CD14-positive monocyte (primary cell): ENCODE measurements around the gene CACNA1D. TPM values are rescaled to one million over a fixed set of nuclear protein-coding genes. Genes with fewer than 3 reads are reported as not detected.

Experiments
- DNase-seq, 3 donors: peaks; one replicate each; pipeline ENCODE4 v3.0.0-alpha.2; 2011 to 2022
- H2AFZ ChIP-seq: 2 replicates; pipeline ENCODE4 v1.6.0; 2012; ENCODE audit warnings: mild to moderate bottlenecking, low read depth, low read length, inconsistent platforms; ENCODE audit not compliant: insufficient read depth, poor library complexity, severe bottlenecking
- H3K27ac ChIP-seq, 2 donors: 1 replicate in 1 of 2; 2 replicates in 1 of 2; pipeline ENCODE4 v1.5.1; 2012 to 2013; ENCODE audit warnings: low read length in 2 of 2, control low read depth in 1 of 2, inconsistent platforms in 1 of 2, low read depth in 1 of 2, mild to moderate bottlenecking in 1 of 2
- H3K27me3 ChIP-seq, 2 donors: one replicate each; pipeline versions ENCODE4 v1.6.0 to v1.6.1; 2011 to 2013; ENCODE audit warnings: low read length in 2 of 2; ENCODE audit not compliant: control insufficient read depth in 2 of 2, insufficient read depth in 2 of 2
- H3K36me3 ChIP-seq, 2 donors: replicated peaks in 1 of 2; 1 replicate in 1 of 2; 2 replicates in 1 of 2; pipeline versions ENCODE4 v1.5.1 to v1.6.1; 2012 to 2013; ENCODE audit warnings: low read length in 2 of 2, control low read depth in 1 of 2, inconsistent platforms in 1 of 2, mild to moderate bottlenecking in 1 of 2; ENCODE audit not compliant: insufficient read depth in 2 of 2, control insufficient read depth in 1 of 2
- H3K4me1 ChIP-seq, 2 donors: 1 replicate in 1 of 2; 2 replicates in 1 of 2; pipeline versions ENCODE4 v1.5.1 to v1.6.1; 2012 to 2013; ENCODE audit warnings: low read length in 2 of 2, control low read depth in 1 of 2, inconsistent platforms in 1 of 2, mild to moderate bottlenecking in 1 of 2, moderate library complexity in 1 of 2; ENCODE audit not compliant: insufficient read depth in 2 of 2, control insufficient read depth in 1 of 2
- H3K4me2 ChIP-seq: replicated peaks from 2 replicates; pipeline ENCODE3; 2012; ENCODE audit warnings: low read length, moderate library complexity, mild to moderate bottlenecking; ENCODE audit not compliant: poor library complexity, severe bottlenecking; ENCODE audit errors: extremely low read depth
- H3K4me3 ChIP-seq, 3 experiments: fragments of 200-600 bp in 1 of 3; sonication (generic) in 1 of 3; replicated peaks in 1 of 3; 1 replicate in 2 of 3; 2 replicates in 1 of 3; pipeline ENCODE4 v1.5.1; 2011 to 2013; ENCODE audit warnings: low read length in 3 of 3, mild to moderate bottlenecking in 3 of 3, control low read depth in 2 of 3, low read depth in 2 of 3, inconsistent platforms in 1 of 3, moderate library complexity in 1 of 3
- H3K79me2 ChIP-seq: 2 replicates; pipeline ENCODE4 v1.6.0; 2012; ENCODE audit warnings: mild to moderate bottlenecking, control low read depth, inconsistent platforms, low read length, moderate library complexity; ENCODE audit not compliant: insufficient read depth
- H3K9ac ChIP-seq: 2 replicates; pipeline ENCODE4 v1.6.0; 2017; ENCODE audit warnings: low read length, mild to moderate bottlenecking; ENCODE audit not compliant: insufficient read depth, poor library complexity, severe bottlenecking
- H3K9me3 ChIP-seq, 2 donors: replicated peaks in 1 of 2; 1 replicate in 1 of 2; 2 replicates in 1 of 2; pipeline versions ENCODE4 v1.5.1 to v1.6.1; 2012 to 2013; ENCODE audit warnings: low read length in 2 of 2, control low read depth in 1 of 2; ENCODE audit not compliant: control insufficient read depth in 1 of 2, insufficient read depth in 1 of 2
- H4K20me1 ChIP-seq: 2 replicates; pipeline ENCODE4 v1.6.0; 2012; ENCODE audit warnings: mild to moderate bottlenecking, low read length, control low read depth, moderate library complexity; ENCODE audit not compliant: insufficient read depth
- H3K27ac Mint-ChIP-seq, 7 donors: one replicate each; pipeline ENCODE4 v1.8.0; 2020; ENCODE audit warnings: mild to moderate bottlenecking in 7 of 7, mixed read lengths in 7 of 7, moderate library complexity in 6 of 7, inconsistent platforms in 2 of 7
- H3K27me3 Mint-ChIP-seq, 3 donors: one replicate each; pipeline ENCODE4 v1.8.0; 2021 to 2022; ENCODE audit warnings: low read depth in 3 of 3, mild to moderate bottlenecking in 3 of 3, mixed read lengths in 3 of 3, moderate library complexity in 3 of 3, inconsistent platforms in 1 of 3
- H3K36me3 Mint-ChIP-seq, 2 donors: one replicate each; pipeline ENCODE4 v1.8.0; 2020; ENCODE audit warnings: mixed read lengths in 2 of 2, inconsistent platforms in 1 of 2, mild to moderate bottlenecking in 1 of 2
- H3K4me1 Mint-ChIP-seq: one replicate; pipeline ENCODE4 v1.8.0; 2020; ENCODE audit warnings: mild to moderate bottlenecking, mixed read lengths
- H3K4me3 Mint-ChIP-seq, 2 donors: one replicate each; pipeline ENCODE4 v1.8.0; 2020; ENCODE audit warnings: mild to moderate bottlenecking in 2 of 2, mixed read lengths in 2 of 2, moderate library complexity in 1 of 2
- H3K9me3 Mint-ChIP-seq, 7 donors: one replicate each; pipeline ENCODE4 v1.8.0; 2020 to 2022; ENCODE audit warnings: mixed read lengths in 7 of 7, mild to moderate bottlenecking in 6 of 7, moderate library complexity in 6 of 7, inconsistent platforms in 2 of 7
- WGBS: methylation state at CpG from one replicate; pipeline ENCODE4 v1.1.5; 2013; ENCODE audit warnings: missing lambda C conversion rate; ENCODE audit not compliant: insufficient coverage; 5-methylcytosine and 5-hydroxymethylcytosine counted together
- intact Hi-C, 2 donors: fragments of 100-400 bp; cut with micrococcal nuclease; formaldehyde crosslinking; loops; one replicate each; pipeline versions ENCODE4 v1.15.0 to v1.15.1; 2023
- polyA plus RNA-seq, 3 donors: library from polyadenylated mRNA; depleted of rRNA in 1 of 3; unstranded in 2 of 3; stranded (reverse) in 1 of 3; fragments of 300-500 nt in 2 of 3; fragments of >200 nt in 1 of 3; fragmentation: Illumina TruSeq in 2 of 3; gene quantifications; 1 replicate in 2 of 3; 2 replicates in 1 of 3; pipeline ENCODE4 v1.2.3, GENCODE V29; 2012 to 2021
- TF ChIP-seq, protein P1 (sequence below): fragments of 200-600 bp; IDR thresholded peaks from one replicate; pipeline ENCODE4 v1.8.0; 2022; ENCODE audit warnings: antibody characterized with exemption, mild to moderate bottlenecking

CACNA1D gene
- polyA plus RNA-seq, 3 donors, result 0.29 to 1.2 (median 0.98) TPM

DNA sequence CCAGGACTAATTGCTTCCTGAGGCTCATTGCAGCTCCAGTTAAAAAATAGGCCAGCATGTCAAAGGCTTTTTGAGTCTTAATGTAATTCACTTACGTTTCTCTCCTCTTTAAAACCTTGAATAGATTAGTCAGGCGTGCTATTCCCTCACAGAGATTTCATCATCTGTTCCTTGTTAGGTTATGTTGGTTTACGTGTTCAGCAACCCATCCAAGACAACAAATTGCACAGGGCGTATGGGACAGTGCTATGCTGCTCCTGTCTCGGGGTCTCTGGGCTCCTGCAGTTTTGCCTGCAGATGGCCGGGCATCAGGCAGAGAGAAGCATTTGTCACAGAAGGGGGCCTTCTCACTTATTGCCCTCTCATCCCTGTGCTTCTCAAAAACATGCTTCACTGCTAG, 234.7 kb downstream of the CACNA1D start:
- Histone ChIP-seq H3K27me3 (peaks cover 3 to 7% of the 10 kb centered on the region in 2 donors), H3K36me3 (no peaks in the 10 kb centered on the region), H4K20me1 (no peaks in the 10 kb centered on the region), H3K4me3 (no peak overlapping the region), H2AFZ (no peak overlapping the region), H3K79me2 (no peaks in the 10 kb centered on the region), H3K4me2 (no peak overlapping the region), H3K9ac (no peak overlapping the region), H3K27ac (no peak overlapping the region), H3K4me1 (no peaks in the 10 kb centered on the region), H3K9me3 (no peaks in the 10 kb centered on the region)
- TF ChIP-seq, protein P1, sequence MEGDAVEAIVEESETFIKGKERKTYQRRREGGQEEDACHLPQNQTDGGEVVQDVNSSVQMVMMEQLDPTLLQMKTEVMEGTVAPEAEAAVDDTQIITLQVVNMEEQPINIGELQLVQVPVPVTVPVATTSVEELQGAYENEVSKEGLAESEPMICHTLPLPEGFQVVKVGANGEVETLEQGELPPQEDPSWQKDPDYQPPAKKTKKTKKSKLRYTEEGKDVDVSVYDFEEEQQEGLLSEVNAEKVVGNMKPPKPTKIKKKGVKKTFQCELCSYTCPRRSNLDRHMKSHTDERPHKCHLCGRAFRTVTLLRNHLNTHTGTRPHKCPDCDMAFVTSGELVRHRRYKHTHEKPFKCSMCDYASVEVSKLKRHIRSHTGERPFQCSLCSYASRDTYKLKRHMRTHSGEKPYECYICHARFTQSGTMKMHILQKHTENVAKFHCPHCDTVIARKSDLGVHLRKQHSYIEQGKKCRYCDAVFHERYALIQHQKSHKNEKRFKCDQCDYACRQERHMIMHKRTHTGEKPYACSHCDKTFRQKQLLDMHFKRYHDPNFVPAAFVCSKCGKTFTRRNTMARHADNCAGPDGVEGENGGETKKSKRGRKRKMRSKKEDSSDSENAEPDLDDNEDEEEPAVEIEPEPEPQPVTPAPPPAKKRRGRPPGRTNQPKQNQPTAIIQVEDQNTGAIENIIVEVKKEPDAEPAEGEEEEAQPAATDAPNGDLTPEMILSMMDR, result no peak
- WGBS, result 100% methylated on average over 2 of the region's 6 CpGs
- Mint-ChIP-seq H3K36me3 (no peaks in the 10 kb centered on the region), H3K27me3 (peaks cover 9 to 26% (median 9%) of the 10 kb centered on the region in 3 donors), H3K4me3 (no peak overlapping the region), H3K4me1 (no peaks in the 10 kb centered on the region), H3K27ac (no peak overlapping the region), H3K9me3 (no peaks in the 10 kb centered on the region)
- intact Hi-C loops, result no loop called here
- no peak for DNase-seq

DNA sequence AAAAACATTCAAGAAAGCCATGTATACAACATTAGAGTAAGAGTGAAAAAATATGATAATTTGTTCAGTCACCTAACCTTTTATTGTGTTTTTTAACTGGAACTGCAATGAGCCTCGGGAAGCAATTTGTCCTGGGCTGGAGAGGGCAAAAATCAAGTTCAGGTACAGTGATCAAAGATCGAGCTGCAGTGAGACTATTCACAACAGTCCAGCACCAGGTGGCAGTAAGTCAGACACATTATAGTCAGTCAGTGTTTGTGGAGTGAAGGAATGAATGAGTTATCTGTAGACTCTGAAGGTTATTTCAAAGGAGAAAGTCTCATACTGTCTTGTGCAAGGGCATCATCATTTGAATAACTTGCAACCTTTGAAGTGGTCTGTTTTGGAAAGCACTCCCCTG, 235.2 kb downstream of the CACNA1D start:
- intact Hi-C loops, result no loop called here
- Histone ChIP-seq H3K9ac (no peak overlapping the region), H3K9me3 (no peaks in the 10 kb centered on the region), H3K79me2 (no peaks in the 10 kb centered on the region), H3K4me1 (no peaks in the 10 kb centered on the region), H3K27me3 (peaks cover 3 to 7% of the 10 kb centered on the region in 2 donors), H4K20me1 (no peaks in the 10 kb centered on the region), H3K4me2 (no peak overlapping the region), H3K4me3 (no peak overlapping the region), H2AFZ (no peak overlapping the region), H3K36me3 (no peaks in the 10 kb centered on the region), H3K27ac (no peak overlapping the region)
- Mint-ChIP-seq H3K9me3 (no peaks in the 10 kb centered on the region), H3K4me3 (no peak overlapping the region), H3K36me3 (no peaks in the 10 kb centered on the region), H3K4me1 (no peaks in the 10 kb centered on the region), H3K27me3 (peaks cover 9 to 22% (median 9%) of the 10 kb centered on the region in 3 donors), H3K27ac (no peak overlapping the region)
- no peak for DNase-seq
- TF ChIP-seq, protein P1, result no peak
- 86% methylated on average over 2 of the region's 2 CpGs for WGBS
